HTR-8/SVneo (cell line): ENCODE data around the gene EIF2D.
"Not testable (repeated sequence)": the region's sequence is repeated elsewhere in the genome, so short reads cannot be mapped to it uniquely, and the experiment has no call there.

Experiments
- DNase-seq: peaks from one replicate; pipeline ENCODE4 v3.0.0; 2011; ENCODE audit warnings: low spot score, mixed read lengths; ENCODE audit not compliant: insufficient read length
- FAIRE-seq: peaks from 2 replicates; lab custom pipeline; 2011; peaks lifted over from hg19 to GRCh38; lab: Jason Lieb, UNC

EIF2D gene

GRCh38 chr1:206590025-206590758 lies 22.1 kb downstream of the EIF2D start:
- DNase-seq (peak; percentile 41), FAIRE-seq (peak; percentile 20)

- FAIRE-seq = no peak
These were observed 23.1 kb downstream of the EIF2D start for GRCh38 chr1:206589206-206589605.

DNA sequence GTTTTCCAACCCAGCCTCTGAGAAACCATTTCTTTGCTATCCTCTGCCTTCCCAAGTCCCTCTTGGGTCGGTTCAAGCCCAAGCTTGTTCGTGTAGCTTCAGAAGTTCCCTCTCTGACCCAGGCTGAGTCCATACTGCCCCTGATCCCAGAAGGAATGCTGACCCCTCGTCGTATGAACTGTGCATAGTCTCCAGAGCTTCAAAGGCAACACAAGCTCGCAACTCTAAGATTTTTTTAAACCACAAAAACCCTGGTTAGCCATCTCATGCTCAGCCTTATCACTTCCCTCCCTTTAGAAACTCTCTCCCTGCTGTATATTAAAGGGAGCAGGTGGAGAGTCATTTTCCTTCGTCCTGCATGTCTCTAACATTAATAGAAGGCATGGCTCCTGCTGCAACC lies 23.8 kb downstream of the EIF2D start:
- DNase-seq = no peak
- FAIRE-seq = no peak

More at GRCh38 chr1:206589206-206589605, 23.1 kb downstream of the EIF2D start:
- peak; percentile 87 for DNase-seq

DNA sequence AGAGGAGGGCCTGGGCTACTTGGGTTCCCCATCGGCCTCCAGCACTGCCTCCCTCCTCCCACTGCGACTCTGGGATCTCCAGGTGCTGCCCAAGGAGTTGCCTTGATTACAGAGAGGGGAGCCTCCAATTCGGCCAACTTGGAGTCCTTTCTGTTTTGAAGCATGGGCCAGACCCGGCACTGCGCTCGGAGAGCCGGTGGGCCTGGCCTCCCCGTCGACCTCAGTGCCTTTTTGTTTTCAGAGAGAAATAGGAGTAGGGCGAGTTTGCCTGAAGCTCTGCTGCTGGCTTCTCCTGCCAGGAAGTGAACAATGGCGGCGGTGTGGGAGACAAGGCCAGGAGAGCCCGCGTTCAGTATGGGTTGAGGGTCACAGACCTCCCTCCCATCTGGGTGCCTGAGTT lies 24.4 kb downstream of the EIF2D start:
- FAIRE-seq = no peak
- DNase-seq = no peak

DNA sequence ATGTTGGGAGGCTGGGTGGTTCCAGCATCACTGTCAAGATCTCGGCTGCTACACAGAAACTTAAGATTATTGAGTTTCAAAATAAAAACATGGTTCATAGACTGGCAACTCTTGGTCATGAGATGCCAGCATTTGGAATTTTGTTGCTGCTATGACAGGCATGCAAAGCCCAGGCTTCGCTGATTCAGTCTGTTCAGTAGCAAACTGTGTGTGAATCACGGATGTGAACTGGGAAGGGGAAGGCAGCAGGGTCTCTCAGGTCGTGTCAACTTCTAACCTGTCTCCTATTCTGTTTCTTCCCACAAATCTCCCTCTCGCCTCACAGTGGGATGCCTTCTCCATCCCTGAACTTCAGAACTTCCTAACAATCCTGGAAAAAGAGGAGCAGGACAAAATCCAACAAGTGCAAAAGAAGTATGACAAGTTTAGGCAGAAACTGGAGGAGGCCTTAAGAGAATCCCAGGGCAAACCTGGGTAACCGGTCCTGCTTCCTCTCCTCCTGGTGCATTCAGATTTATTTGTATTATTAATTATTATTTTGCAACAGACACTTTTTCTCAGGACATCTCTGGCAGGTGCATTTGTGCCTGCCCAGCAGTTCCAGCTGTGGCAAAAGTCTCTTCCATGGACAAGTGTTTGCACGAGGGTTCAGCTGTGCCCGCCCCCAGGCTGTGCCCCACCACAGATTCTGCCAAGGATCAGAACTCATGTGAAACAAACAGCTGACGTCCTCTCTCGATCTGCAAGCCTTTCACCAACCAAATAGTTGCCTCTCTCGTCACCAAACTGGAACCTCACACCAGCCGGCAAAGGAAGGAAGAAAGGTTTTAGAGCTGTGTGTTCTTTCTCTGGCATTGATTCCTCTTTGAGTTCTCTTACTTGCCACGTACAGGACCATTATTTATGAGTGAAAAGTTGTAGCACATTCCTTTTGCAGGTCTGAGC lies 25.5 kb downstream of the EIF2D start:
- DNase-seq (no peak), FAIRE-seq (no peak)

DNA sequence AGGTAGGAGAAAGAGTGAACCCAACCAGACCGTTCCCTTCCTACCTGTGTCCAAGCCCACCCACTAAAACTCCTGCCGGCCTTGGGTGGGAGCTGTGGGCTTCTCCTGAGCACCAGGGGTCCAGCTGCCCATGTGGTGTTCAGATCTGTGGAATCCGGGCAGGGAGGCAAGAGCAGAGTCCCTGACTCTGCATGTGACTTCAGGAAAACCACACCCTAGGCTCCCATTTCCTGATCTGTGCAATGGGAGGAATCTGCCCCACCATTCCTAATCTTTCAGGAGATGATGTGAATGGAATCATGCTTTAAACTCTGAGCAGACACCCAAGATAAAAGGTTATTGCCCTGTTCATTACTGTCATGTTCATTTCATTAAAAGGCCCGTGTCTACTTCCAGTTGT lies 27.6 kb downstream of the EIF2D start:
- DNase-seq (no peak), FAIRE-seq (no peak)

GRCh38 chr1:206583707-206584648 lies 28.3 kb downstream of the EIF2D start:
- FAIRE-seq = no peak
- DNase-seq = peak; percentile 79

GRCh38 chr1:206582971-206583706 lies 29.1 kb downstream of the EIF2D start:
- no peak for FAIRE-seq

DNA sequence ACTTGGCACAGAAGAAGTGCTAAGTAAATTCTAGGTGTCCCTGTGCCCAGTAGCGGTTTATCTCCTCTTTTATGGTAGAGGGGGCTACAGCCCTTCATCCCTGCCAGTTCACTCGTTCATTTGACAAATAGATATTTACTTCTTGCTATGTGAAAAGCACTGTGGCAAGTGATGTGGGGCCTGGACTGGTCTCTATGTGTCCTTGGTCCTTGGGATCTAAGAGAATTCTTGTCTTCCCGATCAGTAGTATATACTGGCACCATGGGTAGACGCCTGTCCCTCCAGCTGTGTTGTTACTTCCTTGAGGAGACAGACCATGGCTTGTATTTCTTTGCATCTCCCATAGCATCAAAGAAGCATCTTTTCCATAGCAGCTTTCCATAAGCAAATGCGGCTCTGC lies 29.7 kb downstream of the EIF2D start:
- DNase-seq (no peak), FAIRE-seq (no peak)

More at GRCh38 chr1:206582971-206583706, 29.1 kb downstream of the EIF2D start:
- no peak for DNase-seq

- FAIRE-seq (no peak), DNase-seq (no peak)
These were observed 30.7 kb downstream of the EIF2D start for GRCh38 chr1:206581571-206581981.

DNA sequence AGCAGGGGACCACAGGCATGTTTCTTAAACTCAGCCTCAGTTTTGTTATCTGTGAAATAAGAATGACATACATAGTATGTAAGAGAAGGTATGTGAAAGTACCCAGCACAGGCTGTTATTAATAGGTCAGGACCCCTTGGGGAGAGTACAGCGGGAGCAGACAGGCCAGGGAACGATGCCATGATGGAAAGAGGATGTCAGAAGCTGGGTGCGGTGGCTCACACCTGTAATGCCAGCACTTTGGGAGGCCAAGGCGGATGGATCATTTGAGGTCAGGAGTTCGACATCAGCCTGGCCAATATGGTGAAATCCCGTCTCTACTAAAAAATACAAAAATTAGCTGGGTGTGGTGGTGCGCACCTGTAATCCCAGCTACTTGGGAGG lies 31.2 kb downstream of the EIF2D start:
- FAIRE-seq, DNase-seq: not testable (repeated sequence)

DNA sequence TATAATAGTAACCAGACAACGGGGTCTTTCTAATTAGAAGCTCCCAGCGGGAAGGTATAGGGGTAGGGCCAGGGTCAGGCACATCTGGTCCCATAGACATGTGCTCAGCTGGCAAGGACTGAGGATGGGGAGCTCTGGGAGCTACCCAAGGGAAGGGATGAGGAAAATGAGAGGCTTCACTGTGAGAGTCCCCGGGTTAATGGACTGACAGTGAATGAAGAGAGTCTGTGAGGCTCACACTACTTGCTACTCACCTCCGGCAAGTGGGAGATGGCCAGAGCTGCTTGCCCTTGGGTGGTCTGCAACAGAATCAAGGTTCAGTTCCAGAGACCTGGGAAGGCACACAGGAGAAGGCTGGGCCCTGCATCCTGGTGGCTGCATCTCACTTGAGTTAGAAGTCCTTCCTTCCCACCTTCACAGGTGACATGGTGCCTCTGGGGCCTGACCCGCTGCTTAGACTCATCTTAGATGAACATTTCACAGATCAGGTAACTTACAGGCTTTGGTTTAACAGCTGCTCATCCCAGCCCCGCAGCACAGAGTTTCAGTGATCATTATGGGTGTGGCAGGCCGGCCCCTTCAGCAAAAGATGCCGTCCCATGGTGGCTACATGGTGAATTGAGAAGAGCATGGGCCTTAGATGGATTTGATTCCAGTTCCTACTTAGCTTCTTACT lies 31.7 kb downstream of the EIF2D start:
- no peak for DNase-seq
- no peak for FAIRE-seq

GRCh38 chr1:206579747-206580437 lies 32.4 kb downstream of the EIF2D start:
- no peak for DNase-seq

DNA sequence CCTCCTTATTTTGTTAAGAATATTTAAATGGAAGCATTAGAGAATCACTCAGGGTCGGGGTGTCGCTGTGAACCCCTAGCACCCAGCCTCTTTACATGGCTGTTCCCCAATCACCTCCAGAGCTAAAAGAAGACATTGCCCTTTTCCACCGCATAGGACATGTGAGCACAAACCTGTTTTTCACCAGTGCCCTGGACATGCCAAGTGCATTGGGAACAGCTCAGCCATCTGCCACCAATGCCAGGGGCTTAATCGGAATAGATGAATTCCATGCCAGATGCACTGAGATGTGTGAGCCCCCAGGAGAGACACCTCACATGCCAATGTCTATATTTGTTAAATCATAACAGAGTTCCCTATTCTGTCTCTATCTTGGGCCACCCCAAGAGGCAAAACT lies 33.3 kb downstream of the EIF2D start:
- no peak for DNase-seq
- no peak for FAIRE-seq

More at GRCh38 chr1:206579747-206580437, 32.4 kb downstream of the EIF2D start:
- FAIRE-seq = no peak

DNA sequence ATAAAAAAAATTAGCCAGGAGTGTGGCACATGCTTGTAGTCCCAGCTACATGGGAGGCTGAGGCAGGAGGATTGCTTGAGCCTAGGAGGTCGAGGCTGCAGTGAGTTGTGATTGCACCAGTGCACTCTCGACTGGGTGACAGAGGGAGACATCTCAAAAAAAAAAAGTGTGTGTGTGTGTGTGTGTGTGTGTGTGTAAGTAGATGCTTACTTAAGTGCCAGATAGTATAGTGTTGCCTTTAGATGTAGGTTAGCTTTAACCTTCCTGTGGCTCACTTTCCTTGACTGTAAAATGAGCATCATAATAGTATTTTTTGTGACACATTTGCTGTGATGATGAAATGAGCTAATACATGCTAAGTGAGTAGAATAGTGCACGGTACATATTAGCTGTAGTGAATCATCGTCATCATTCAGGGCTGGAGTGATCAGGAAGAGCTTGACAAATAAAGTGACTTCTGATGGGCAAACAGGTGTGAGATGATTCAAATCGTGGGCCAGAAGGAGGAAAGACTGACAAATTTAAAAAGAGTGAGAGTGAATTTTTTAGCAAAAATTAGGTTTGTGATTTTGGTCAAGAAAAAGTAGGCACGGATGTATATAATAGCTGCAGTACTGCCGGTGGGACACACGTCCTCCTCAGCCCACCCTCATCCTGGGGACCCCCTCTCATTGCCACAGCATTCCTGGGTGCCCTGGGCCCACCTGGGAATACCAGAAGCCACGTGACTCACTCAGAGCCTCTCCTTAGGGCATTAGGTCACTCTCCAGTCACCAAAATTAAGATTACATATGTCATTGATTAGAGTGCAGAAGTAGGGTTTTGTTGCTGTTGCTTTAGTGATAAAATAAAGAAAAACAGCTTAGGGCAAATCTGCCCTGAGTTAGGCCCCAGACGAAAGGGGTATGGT lies 33.9 kb downstream of the EIF2D start:
- FAIRE-seq (no peak), DNase-seq (no peak)

- no peak for DNase-seq
These were observed 34.6 kb downstream of the EIF2D start for GRCh38 chr1:206577626-206578025.

More at GRCh38 chr1:206577626-206578025, 34.6 kb downstream of the EIF2D start:
- no peak for FAIRE-seq
